GM12875 (cell line): ENCODE results near the gene NLRP5.
"Not testable (repeated sequence)": the region's sequence is repeated elsewhere in the genome, so short reads cannot be mapped to it uniquely, and the experiment has no call there.

ENCODE experiments used
- H3K4me3 ChIP-seq: one replicate; pipeline ENCODE4 v1.5.1; 2011; ENCODE audit warnings: low read depth, low read length, control low read depth
- TF ChIP-seq, protein P1 (sequence below): IDR thresholded peaks from 2 replicates; pipeline ENCODE4 v1.5.1; 2011; ENCODE audit warnings: low read depth, mild to moderate bottlenecking, control low read depth, inconsistent platforms, low read length, moderate library complexity, borderline replicate concordance; ENCODE audit not compliant: insufficient read depth

Gene NLRP5

DNA sequence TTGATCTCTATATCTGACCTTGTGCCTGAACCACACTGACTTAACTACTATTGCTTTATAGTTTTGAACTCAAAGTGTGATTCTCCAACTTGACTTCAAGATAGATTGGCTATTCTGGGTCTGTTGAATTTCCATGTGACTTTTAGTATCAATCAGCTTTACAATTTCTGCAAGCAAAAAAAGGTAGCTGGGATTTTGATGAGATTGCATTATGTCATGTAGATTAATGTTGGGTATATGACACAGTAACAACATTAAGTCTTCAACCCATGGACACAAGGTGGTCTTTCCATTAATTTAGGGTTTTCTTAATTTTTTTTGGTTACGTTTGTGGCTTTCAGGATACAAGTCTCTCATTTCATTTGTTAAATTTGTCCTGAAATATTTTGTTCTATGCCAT is 28.2 kb downstream of the NLRP5 start:
- TF ChIP-seq, protein P1, sequence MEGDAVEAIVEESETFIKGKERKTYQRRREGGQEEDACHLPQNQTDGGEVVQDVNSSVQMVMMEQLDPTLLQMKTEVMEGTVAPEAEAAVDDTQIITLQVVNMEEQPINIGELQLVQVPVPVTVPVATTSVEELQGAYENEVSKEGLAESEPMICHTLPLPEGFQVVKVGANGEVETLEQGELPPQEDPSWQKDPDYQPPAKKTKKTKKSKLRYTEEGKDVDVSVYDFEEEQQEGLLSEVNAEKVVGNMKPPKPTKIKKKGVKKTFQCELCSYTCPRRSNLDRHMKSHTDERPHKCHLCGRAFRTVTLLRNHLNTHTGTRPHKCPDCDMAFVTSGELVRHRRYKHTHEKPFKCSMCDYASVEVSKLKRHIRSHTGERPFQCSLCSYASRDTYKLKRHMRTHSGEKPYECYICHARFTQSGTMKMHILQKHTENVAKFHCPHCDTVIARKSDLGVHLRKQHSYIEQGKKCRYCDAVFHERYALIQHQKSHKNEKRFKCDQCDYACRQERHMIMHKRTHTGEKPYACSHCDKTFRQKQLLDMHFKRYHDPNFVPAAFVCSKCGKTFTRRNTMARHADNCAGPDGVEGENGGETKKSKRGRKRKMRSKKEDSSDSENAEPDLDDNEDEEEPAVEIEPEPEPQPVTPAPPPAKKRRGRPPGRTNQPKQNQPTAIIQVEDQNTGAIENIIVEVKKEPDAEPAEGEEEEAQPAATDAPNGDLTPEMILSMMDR: no peak
- H3K4me3 ChIP-seq: no peak overlapping the region

DNA sequence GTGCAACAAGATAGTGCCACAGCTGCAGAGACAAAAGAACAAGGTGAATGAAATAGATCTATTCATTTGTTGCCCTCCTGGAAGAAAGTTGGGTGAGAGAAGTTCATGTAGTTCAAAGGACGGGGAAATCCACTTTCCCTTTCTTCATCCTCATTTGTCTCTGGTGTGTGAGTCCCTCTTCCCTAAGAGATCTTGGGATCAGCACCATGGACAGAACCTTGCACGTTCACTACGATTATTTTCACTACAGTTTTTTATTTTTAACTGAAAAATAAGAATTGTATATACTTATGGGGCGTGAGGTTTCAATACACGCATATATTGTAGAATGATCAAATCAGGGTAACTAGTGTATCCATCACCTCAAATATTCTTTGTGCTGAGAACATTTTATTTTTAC is 29.2 kb downstream of the NLRP5 start:
- no peak overlapping the region for H3K4me3 ChIP-seq
- TF ChIP-seq, protein P1: no peak

DNA sequence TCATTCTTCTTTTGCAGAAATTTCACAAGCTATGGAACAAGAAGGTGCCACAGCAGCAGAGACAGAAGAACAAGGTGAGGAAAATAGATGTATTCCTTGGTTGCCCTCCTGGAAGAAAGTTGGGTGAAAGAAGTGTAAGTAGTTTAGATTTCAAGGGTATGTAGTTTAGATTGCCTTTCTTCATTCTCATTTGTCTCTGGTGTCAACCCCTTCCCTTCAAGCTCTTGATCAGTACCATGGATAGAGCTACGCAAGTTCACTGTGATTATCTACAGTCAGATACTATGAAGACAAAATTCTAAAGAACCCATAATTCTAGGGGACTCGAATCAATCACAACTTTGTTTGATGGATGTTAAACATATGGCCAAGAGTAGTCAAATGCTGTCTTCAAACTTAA is 32.8 kb downstream of the NLRP5 start:
- H3K4me3 ChIP-seq: not testable (repeated sequence)

DNA sequence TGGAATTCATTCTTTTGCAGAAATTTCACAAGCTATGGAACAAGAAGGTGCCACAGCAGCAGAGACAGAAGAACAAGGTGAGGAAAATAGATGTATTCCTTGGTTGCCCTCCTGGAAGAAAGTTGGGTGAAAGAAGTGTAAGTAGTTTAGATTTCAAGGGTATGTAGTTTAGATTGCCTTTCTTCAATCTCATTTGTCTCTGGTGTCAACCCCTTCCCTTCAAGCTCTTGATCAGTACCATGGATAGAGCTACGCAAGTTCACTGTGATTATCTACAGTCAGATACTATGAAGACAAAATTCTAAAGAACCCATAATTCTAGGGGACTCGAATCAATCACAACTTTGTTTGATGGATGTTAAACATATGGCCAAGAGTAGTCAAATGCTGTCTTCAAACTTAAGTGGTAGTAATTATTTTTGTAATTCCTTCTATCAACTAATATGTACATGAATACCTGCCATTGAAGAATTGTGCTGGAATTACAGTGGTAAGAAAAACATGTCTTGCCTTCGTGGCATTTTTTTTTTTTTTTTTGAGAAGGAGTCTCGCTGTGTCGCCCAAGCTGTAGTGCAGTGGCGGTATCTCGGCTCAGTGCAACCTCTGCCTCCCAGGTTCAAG is 33.9 kb downstream of the NLRP5 start:
- H3K4me3 ChIP-seq: not testable (repeated sequence)

DNA sequence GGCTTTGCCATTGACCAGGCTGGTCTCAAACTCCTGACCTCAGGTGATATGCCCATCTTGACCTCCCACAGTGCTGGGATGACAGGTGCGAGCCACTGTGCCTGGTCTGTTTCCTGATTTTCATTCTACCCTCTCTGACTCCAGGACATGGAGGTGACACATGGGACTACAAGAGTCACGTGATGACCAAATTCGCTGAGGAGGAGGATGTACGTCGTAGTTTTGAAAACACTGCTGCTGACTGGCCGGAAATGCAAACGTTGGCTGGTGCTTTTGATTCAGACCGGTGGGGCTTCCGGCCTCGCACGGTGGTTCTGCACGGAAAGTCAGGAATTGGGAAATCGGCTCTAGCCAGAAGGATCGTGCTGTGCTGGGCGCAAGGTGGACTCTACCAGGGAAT is 40.2 kb downstream of the NLRP5 start:
- no peak overlapping the region for H3K4me3 ChIP-seq
- TF ChIP-seq, protein P1: no peak

DNA sequence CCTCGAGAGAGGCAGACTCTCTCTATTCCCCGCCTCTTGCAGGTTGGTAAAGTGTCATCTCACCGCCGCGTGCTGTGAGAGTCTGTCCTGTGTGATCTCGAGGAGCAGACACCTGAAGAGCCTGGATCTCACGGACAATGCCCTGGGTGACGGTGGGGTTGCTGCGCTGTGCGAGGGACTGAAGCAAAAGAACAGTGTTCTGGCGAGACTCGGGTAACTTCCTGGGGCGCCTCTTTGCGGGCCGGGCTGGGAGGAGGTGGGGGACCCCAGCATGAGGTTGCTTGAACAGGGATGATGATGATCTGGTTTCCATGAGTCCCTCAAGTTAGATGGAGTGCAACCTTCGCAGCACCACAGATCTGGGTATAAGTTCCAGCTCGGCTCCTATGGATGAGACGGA is 67.0 kb downstream of the NLRP5 start:
- TF ChIP-seq, protein P1: no peak
- H3K4me3 ChIP-seq: no peak overlapping the region

DNA sequence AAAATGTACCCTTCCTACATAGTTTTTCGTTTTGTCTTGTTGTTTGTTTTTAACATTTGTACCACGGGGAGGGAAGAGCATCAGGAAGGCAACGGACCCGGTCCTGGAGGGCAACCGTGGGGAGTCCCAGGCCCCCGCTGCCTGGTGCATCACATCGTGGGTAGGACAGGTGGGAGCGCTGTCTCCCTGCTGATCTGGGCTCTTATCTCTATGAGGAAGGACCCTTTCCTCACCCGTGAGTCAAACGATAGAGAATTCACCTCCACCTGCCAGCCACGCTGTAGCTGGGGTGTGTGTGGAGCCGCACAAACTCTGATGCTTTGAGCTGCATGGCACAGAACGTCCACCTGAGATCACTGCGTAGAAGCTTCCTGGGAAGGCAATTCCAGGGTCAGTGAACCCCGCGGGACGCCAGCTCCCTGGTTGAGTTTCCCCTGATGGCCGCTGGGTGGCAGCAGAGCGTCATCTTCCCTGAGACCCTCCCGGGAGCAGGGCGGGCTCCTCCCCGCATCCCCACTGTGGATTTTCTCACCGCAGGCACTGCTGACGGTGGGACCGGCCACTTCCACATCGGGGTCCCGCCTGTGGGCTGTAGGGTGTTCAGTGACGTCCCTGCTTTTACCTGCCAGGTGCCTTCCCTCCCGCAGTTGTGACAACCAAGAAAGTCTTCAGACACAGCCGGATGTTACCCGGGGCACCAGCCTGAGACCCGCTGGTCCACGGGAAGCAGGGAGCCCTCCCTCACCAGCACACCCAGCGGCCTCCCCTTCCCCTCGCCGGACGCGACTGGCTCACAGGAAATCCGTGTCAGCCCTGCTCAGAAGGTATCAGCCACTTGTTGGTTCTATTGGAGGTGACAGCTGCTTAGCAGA is 79.8 kb downstream of the NLRP5 start:
- H3K4me3 ChIP-seq: peak overlapping the region; percentile 39
- TF ChIP-seq, protein P1: peak; percentile 92

DNA sequence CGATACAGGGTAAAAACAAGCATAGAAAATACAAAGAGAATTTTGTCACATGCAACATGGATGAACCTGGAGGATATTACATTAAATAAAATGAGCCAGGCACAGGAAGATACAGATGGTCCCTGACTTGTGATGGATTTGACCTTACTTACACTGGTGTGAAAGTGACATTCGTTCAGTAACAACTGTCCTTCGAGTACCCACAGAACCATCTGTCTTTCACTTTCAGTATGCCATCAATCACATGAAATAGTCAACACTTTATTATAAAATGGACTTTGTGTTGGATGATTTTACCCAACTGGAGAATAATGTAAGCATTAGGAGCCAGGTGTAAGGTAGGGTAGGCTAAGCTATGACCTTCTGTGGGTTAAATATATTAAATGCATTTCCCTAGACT is 83.1 kb downstream of the NLRP5 start:
- no peak overlapping the region for H3K4me3 ChIP-seq
- TF ChIP-seq, protein P1: no peak
